DMS114 treated with DMSO at 0.1 percent for 48 hours (cell line): ENCODE data around the gene SLC25A25.

Experiments used
- DNase-seq: peaks from one replicate; lab custom pipeline; 2025; ENCODE audit not compliant: unreplicated experiment; lab: John Stamatoyannopoulos, UW

SLC25A25 gene

GRCh38 chr9:128143525-128144238, 75.7 kb downstream of the SLC25A25 start:
- DNase-seq = no peak

- DNase-seq = no peak
Observed at GRCh38 chr9:128144239-128145181, 76.5 kb downstream of the SLC25A25 start.

- DNase-seq = no peak
Observed at GRCh38 chr9:128145536-128145935, 77.5 kb downstream of the SLC25A25 start.

GRCh38 chr9:128145951-128146351, 77.9 kb downstream of the SLC25A25 start:
- no peak for DNase-seq

GRCh38 chr9:128146591-128147120, 78.6 kb downstream of the SLC25A25 start:
- DNase-seq = no peak

GRCh38 chr9:128148509-128149000, 80.5 kb downstream of the SLC25A25 start:
- no peak for DNase-seq

- DNase-seq = no peak
Observed at GRCh38 chr9:128149001-128149701, 81.1 kb downstream of the SLC25A25 start, which contains the start of gene LCN2. Gene LCN2 (plus strand): TSS chr9:128149453. CDS start chr9:128149526, 73 bp downstream.

GRCh38 chr9:128149951-128150593, 82.0 kb downstream of the SLC25A25 start:
- DNase-seq = no peak

- no peak for DNase-seq
Observed at GRCh38 chr9:128150594-128151308, 82.7 kb downstream of the SLC25A25 start.

- no peak for DNase-seq
Observed at GRCh38 chr9:128151309-128152132, 83.5 kb downstream of the SLC25A25 start.

- no peak for DNase-seq
Observed at GRCh38 chr9:128152133-128153059, 84.4 kb downstream of the SLC25A25 start.

GRCh38 chr9:128153060-128153946, 85.3 kb downstream of the SLC25A25 start:
- no peak for DNase-seq

- DNase-seq = no peak
Observed at GRCh38 chr9:128153947-128154695, 86.1 kb downstream of the SLC25A25 start.

- DNase-seq = no peak
Observed at GRCh38 chr9:128155736-128156500, 87.9 kb downstream of the SLC25A25 start.
